Measurements from ENCODE around the gene TNS4.

TNS4 gene

DNA sequence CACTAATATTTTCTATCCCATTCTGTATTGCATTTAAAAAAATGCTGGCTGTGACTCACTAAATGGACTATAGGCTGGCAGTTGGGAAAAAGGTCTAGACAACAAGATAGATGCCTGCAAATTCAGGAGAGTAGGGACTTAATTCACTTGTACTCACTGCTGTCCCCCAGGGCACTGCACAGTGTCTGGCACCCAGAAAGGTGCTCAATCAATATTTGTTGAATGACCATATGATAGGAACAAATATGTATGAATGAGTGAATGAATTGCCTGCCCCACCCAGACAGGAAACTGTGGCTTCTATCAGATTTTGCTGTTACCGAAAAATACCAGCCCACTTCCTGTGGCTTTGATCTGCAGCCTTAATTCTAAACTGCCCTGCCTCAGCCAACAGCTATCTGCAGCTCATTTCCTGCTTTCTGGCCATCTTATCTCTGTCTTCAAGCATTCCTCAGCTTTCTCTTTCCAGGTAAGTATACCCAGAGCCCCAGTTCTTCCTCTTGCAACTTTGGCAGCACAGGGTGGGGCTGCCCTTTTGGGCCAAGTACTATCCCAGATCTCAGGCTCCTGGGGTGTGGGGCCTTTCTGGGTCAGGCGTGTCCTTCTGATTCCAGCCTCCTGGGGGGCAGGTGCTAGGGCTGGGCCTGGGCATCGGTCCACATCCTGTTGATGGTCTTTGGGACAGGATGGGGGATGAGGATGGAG lies 15.3 kb upstream of the TNS4 start:
- no peak for DNase-seq (ENCODE audit: low read depth)

DNA sequence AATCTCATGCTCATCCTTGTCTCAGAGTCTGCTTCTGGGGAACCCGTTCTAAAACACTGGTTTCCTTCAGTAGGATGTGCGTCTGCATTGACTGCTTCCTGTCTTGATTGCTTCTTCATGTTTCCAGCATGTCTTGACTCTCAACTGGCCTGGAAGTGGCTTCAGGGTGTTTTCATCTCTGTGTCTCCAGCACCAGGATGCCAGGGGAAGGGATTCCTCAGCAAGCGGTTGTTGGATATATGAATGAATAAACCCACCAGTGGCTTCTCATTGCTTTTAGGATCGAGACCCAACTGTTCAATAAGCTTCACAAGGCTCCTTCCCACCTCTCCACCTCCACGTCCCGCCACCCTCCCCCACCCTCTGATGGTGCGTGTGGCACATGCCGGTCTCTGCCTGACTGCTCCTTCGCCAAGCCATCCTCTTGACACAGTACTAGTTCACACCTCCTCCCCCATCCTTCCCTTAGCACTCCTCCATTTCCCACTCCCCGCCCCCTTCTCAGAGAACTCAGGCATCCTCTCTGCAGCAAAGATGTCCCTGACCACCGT lies 14.1 kb upstream of the TNS4 start:
- DNase-seq (ENCODE audit: low read depth): no peak

DNA sequence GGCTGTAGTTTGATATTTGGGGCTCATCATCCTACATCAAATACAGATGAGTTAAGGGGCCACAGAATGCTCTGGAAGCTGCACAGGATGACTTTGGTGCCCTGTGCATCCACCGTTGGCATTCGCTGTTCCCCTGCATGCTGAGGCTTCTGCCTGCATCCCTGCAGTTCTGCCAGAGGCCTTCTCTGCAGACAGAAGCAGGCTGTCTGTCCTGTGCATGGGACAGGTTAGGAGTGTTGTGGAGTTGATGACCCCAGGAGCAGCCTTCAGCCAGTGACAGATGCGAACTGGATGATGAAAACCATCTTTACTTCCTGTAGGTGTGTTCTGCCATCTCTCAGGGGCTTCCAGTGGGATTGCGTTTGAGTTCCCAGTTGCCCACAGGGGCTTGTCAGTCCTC lies 13.6 kb upstream of the TNS4 start:
- DNase-seq (ENCODE audit: low read depth): no peak

DNA sequence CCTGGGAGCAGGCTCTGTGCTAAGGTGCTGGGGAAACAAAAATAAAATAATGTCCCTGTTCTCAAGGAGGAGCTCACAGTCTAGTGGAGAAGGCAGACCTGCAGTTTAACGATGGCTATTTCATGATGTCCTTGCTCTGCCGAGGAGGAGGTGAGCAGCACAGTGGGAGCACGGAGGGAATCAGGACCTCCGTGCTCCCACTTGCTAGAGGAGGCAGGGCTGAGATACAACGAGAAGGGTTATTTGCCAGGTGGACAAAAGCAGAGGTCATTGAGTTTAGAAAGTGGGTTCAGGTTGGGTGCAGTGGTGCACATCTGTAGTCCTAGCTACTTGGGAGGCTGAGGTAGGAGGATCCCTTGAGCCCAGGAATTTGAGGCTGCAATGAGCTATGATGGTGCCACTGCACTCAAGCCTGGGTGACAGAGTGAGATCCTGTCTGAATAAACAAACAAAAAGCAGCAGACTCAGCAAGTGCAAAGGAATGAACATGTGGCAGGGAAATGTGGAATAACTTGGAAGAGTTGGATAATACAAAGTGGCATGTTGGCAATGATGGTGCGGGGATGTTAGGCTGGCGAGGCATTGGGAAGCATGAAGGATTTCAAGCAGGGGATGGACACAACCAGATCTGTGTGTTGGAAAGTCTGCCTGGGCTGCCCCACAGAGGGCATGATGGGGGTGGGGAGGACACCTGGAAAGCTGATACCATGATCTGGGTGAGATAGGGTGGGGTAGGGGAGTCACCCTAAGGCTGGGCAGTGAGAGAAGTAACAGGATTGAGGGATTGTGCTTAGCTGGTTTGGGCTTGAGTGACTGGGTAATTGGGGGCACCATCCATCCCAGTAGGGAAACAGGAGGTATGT lies 12.8 kb upstream of the TNS4 start:
- no peak for DNase-seq (ENCODE audit: low read depth)

DNA sequence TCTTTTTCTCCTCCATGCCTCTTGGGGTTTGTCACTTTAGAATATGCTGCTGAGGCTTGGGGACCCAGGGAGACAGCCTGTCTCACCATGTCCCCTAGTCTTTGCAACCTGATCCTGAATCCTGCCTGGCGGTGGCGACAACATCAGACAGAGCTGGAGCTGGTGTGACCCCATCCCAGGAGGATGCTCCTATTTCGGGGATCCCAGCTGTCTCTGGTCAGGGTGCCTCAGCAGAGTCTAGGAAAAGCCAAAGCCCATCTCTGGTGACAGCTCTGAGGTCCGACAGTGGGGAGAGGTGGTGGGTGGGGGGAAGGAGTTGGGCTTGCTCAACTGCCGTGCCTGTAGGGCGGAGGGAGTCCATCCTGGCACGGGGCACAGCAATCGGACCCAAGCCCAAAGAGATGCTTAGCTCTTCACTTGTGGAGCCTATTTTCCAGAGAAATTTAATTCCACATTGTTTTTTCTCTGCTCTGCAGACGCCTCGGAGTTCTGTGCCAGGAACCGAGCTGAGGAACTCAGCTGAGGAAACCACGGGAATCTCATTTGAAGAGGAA lies 10.3 kb upstream of the TNS4 start:
- DNase-seq (ENCODE audit: low read depth): no peak

DNA sequence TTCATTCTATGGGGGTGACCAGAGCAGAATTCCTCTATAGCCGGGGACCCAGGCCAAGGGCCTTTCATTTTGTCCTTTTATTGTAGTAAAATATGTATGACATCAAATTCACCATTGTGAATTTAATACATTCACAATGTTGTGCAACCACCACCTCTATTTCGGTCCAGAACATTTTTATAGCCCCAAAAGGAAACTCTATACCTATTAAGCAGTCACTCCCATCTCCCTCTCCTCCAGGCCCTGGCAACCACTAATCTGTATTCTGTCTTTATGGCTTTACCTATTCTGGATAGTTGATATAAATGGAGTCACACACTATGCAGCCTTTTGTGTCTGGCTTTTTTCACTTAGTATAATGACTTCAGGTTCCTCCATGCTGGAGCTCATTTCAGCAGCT lies 9.7 kb upstream of the TNS4 start:
- no peak for DNase-seq (ENCODE audit: low read depth)

DNA sequence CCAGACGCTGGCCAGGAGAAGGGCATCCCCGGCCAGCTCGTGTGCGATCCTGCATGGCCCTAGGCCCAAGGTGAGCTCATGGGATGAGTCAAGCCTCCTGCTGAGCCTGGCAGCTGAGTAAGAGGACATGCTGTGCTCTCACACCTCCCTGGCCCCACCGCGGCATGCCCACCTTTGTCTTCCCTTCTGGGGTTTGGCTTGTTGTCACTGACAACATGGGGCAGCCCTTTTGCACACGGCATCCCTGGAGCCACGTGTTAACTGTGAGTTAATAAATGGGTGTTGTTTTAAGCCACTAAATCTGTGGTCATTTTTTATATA lies 8.9 kb upstream of the TNS4 start:
- DNase-seq (ENCODE audit: low read depth): no peak

DNA sequence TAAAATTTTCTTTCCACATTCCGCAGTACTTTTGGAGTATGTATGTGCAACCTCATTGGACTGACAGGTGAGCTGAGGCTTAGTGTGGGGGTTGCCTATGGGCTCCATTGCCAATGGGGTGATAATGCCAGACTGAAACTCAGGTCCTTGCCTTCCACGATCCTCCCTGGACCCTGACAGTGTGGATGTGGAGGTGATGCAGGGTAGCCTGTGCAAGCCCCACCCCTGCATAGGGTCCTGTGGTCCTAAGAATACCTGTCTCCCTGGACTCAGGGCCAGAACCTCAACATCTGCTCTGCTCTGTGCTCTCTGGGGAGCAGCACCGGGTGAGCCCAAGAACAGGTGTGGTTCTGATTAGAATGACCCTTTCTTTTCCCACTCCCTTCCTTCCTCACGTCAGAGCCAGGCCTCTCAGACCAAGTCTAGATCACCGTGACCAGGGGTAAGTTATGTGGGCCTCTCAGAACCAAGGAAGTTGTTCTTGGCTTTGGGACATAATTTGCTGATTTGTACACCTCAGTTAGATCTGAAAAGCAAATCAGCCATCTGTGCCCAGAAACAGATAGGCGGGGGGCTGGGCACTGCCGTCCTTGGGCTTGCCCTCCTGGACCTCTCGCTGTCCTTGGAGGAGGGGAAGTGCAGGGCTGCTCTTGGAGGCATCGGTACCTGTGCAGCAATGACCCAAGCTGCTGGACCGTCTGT lies 8.4 kb upstream of the TNS4 start:
- no peak for DNase-seq (ENCODE audit: low read depth)

DNA sequence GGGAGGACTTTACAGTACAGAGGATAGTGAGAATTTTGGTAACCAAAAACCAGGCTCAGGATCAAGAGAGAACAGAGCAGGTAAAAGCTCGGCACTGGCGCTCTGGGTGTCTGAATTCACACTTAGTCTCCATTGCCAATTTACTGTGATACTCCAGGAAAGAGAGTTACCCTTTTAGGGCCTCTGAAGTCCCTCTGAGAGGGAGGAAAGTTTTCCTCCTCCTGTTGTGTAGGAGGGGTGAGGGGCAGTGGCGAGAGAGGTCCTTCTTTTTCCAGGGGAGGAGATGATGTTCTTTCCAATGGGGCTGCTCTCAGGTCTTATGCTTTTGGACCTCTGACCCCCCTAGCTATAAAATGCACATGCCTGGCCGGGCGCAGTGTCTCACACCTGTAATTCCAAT lies 5.4 kb upstream of the TNS4 start:
- no peak for DNase-seq (ENCODE audit: low read depth)

DNA sequence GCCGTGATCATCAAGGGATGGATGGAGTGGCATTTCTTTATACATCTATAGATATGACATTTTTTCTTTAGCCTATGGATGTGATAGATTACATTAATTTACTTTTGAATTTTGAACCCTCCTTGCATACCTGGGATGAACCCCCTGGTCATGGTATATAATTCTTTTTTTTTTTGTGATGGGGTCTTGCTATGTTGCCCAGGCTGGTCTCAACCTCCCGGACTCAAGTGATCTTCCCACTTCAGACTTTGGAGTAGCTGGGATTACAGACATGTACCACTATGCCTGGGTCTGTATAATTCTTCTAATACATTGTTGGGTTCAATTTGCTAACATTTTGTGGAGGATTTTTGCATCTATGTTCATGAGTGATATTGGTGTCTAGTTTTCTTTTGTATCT lies 1.7 kb upstream of the TNS4 start:
- no peak for DNase-seq (ENCODE audit: low read depth)

DNA sequence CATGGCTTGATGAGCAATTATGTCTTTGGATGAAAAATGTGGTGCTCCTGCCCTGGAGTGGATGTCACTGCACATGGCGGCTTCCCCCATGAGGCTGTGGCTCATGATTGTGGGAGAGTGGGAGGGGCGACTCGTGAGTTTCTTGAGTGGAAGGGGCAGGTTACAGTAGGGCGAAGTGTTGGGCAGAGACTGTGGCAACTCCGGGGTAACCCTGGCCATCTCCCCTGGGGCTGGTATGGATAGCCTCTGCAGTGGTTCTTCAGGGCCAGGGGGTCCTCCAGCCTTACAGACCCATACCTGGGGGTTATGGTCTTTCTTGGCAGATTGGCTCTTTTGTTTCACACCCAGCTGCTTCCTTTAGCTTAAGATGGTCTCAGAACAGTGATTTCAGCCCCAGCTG lies 1.3 kb upstream of the TNS4 start:
- no peak for DNase-seq (ENCODE audit: low read depth)

DNA sequence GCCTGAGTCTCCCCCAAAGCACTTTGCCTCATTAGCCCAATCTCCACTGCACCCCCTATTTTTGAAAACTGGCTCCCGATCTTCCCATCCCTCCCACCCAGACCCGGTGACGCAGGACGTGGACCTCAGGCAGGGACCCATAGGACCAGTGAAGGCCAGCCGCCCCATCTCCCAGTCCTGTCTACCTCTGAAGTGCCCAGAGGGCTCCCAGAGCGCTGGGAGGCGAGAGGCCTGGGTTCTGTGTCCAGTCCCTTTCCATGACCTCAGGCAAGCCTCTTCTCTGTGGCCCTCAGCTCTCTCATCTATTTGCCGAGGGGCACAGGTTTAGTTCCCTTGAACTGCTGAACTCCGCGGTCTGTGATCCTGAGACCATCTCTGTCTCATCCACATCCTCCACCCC lies 714 bp downstream of the TNS4 start:
- no peak for DNase-seq (ENCODE audit: low read depth)

DNA sequence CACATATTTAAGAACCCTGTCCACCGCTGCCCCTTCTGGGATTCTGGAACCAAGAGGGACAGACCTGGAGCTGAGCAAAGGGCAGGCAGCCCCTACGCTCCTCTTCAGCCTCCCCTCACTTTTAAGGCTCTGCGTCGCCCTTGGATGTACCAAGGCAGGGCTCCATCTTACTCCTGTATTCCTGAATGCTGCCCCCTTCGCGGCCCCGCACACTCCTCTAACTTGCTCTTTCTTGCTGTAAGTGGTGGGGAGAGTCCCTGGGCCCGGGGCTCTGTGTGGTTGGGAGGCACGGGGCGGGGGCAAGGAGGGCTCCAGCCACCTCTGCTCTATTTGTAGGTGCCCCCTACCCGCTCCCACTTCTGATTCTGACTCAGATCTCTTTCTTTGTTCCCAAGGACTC lies 1.2 kb downstream of the TNS4 start:
- no peak for DNase-seq (ENCODE audit: low read depth)

DNA sequence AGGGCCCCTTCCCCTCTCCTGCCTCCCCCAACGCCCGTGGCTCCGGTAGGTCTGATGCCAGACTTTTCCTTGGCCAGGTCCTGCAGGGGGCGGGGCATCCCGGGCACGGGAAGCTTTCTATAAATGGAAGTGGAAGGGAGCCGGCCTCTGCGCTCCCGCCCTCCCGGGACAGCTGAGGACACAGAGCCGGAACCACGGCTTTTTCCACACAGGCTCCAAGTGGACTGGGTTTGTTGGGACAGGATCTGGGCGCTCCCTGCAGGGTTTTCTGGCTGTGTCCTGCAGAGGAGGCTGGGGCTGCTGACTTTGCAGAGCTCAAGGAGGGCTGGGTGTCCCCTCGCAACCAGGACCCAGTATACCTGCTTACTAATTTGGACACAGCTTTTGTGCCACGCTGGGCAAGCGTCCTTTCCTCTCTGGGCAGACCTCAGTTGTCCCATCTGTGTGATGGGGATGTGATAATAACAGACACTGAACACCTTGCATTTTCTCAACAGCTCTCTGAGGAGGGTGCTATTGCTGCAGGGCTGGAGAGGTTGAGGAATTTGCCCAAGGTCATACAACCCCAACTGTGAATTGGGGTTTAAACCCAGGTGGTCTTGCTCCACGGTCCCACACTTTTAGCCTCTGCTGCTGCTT lies 1.8 kb downstream of the TNS4 start:
- DNase-seq (ENCODE audit: low read depth): no peak

DNA sequence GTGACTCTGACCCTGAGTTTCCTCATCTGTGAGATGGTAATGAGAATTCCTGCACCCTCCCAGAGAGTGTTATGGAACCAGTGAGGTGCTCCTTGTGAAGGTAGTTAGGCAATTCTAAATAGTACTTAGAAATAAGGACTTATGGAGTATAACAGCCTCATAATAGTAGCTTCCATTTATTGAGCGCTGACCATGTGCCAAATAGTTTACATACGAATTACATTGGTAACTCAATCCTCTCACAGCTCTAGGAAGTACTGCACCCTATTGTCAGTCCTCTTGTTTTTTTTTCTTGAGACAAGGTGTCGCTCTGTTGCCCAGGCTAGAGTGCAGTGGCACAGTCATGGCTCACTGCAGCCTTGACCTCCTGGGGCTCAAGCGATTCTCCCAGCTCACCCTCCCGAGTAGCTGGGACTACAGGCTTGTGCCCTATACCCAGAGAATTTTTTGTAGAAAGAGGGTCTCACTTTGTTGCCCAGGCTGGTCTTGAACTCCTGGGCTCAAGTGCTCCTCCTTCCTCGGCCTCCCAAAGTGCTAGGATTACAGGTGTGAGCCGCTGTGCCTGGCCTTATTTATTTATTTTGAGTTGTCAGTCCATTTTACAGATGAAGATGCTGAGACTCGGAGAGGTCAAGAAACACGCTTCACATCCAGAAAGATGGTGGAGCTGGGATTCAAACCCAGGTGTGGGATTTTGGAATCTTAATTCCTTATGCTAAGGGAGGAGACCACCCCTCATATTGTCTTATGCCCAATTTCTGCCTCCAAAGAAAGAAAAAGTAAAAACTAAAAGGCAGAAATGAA lies 2.9 kb downstream of the TNS4 start:
- no peak for DNase-seq (ENCODE audit: low read depth)

DNA sequence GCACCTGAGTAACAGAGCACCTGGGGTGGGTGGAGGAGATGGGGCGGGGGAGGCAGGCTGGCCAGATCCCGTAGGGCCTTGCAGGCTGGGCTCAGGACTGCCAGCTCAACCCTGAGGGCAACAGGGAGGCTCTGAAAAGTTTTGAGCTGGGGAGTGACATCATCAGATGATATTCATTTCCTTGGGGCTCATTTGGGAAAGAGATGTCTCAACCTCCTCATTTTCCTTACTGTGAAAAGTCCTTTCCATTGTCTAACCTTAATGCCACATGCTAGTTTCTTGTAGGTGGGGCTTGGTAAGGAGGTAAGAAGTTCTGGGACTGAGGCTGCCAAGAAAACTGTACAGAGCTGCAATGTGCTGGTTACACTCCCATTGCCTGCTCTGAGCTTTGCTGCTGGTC lies 3.7 kb downstream of the TNS4 start:
- DNase-seq (ENCODE audit: low read depth): no peak

DNA sequence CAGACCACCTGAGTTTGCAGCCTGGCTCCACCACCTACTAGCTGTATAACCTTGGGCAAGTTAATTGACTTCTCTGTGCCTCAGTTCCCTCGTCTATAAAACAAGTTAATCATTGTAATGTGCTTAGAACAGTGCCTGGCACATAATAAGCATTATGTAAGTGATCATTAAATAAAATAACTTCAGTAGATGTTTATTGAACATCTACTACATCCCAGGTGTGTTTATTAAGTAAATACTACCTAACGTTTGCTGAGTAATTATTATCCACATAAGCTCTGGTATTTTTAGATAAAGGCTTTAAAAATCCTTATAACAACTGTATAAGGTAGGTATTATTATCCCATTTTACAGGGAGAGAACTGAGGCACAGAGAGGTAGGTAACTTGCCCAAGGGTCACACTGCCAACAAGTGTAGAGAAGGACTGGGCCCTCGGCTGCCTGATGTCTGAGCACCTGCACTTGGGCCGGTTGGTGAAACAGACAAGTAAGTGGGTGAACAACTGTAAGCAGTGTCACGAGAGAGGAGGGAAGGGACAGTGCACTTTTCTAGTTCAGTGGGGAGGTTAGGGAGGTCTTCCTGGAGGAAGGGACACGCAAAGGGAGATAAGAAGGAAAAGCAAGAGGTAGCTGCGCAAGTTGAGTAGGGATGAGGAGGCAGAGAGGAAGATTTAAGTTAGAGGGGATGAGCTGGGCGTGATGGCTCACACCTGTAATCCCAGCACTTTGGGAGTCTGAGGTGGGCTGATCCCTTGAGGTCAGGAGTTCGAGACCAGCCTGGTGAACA lies 4.6 kb downstream of the TNS4 start:
- DNase-seq (ENCODE audit: low read depth): no peak

DNA sequence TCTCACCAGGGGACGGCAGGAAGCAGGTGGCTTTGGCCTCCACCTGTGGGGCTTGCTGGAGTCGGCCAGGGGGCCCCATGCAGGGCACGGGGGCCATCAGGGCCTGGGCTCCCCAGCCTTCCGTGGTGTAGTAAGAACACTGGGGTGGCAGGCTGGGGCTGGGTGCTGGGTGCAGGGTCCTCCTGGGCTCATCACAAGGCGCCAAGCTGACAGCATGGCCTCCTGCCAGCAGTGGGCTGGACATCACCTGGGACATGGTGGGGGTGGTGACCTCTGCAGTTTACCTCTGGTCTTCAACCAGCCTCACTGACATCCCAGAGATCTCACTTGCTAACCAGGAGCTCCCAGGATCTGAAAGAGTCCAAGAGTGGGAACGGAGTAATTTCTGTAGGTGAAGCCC lies 5.3 kb downstream of the TNS4 start:
- DNase-seq (ENCODE audit: low read depth): no peak

DNA sequence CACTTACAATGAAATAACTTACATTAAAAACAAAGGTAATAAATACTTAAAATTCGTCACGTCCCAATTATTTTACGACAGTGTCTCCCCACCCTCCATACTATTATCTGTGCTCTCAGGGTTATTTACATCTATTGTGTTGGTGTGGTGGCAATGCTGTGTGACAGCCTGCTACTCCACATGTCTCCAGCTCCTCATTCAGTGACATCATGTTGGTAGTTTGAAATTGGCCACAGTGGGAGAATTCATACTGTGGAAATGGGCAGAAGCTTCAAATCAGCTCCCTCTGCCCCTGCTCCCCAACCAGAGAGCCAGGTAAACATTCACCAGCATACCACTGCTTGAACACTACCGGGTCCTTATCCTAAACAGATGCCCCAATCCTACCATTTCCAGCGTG lies 6.3 kb downstream of the TNS4 start:
- no peak for DNase-seq (ENCODE audit: low read depth)

DNA sequence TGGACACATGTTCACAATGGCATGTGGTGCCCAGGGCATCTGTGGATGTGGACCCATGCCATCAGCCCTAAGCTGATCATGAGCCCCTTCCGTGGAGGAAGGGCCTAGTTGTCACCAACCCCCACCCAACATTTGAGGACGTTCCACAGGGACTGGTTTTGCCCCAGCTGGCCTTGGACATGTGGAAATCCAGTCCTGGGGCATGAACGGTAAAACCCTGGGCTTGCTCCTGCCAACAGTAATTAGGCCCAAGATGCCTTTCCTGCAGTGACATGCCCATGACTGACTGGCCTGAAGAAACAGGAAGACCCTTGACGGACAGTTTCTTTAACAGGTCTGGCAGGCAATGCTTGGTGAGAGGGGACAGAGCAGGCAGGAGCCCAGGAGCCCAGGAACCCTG lies 7.7 kb downstream of the TNS4 start:
- DNase-seq (ENCODE audit: low read depth): no peak

DNA sequence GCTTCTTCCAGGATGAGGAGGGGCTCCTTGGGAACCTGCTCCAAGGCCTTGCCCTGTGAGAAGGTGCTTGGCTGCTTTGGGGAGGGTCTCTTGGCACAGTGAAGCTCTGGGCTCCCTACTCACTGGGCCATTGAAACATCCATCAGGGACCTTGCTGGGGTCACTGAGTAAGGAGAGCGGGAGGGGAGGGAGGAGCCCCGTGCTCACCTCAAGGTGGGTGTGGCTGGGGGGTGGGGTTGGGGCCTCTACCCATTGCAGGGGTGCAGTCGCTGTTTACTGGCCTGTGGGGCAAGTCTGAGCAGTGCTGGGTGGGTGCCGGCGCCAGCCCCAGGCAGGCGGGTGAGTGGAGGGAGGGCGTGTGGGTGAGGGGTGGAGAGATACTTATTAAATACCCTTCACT lies 9.9 kb downstream of the TNS4 start:
- no peak for DNase-seq (ENCODE audit: low read depth)

All from GM04504 (cell line).